ENCODE measurements around the gene GP1BB.
"Not testable (repeated sequence)": the region's sequence is repeated elsewhere in the genome, so short reads cannot be mapped to it uniquely, and the experiment has no call there.

GP1BB gene
- 0 reads per million in 2 experiments for total RNA-seq

DNA sequence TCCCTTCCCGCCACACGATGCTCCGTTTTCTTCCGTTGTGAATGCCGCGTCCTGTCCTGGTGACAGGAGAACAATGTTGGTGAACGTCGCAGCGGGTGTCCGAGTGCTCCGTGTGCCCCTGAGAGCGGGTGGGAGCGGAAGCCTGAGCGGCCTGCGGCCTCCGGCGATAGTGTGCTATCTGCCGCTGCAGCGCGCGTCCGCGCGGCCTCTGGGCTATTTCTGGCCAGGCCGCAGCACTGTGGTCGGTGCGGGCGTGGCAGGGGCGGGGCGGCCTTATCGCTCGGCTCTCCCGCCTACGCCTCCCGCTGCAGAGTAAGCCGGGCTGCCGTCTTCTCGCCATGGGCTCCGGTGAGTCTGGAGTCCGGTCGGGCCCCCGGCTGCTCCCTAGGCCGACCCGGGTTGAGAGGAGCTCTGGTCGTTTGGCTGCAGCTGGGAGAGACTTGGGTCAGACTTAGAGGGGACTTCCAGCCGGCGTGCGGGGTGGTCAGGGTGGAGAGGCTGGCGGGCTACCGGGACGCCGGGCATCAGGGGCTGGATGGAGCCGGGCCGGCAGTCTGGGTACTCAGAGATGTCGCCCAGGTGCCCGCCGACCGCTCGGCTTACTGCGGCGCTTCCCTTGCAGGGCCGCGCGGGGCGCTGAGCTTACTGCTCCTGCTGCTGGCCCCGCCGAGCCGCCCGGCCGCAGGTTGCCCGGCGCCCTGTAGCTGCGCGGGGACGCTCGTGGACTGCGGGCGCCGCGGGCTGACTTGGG is at the start of gene GP1BB:
GP1BB (plus strand) TSS at position 308 of the 751 bp plus-strand sequence; CDS start at position 339, 31 bp downstream.
- DNase-seq (ENCODE audit: low read depth): no peak

DNA sequence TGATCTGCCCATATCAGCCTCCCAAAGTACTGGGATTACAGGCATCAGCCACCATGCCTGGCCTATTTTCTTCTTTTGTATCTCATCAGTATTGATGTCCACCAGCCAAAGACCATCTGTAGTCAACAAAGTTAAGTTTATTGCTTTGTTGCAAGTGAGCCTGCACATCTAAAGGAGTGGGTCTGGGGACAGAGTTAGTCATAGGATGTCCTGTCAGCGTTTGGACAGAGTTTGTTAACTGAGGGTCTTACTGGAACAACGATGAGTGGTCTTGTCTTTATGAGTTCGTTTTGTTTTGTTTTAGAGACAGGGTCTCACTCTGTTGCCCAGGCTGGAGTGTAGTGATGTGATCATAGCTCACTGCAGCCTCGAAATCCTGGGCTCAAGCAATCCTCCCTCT is 49.7 kb upstream of the GP1BB start:
- DNase-seq (ENCODE audit: low read depth): no peak

DNA sequence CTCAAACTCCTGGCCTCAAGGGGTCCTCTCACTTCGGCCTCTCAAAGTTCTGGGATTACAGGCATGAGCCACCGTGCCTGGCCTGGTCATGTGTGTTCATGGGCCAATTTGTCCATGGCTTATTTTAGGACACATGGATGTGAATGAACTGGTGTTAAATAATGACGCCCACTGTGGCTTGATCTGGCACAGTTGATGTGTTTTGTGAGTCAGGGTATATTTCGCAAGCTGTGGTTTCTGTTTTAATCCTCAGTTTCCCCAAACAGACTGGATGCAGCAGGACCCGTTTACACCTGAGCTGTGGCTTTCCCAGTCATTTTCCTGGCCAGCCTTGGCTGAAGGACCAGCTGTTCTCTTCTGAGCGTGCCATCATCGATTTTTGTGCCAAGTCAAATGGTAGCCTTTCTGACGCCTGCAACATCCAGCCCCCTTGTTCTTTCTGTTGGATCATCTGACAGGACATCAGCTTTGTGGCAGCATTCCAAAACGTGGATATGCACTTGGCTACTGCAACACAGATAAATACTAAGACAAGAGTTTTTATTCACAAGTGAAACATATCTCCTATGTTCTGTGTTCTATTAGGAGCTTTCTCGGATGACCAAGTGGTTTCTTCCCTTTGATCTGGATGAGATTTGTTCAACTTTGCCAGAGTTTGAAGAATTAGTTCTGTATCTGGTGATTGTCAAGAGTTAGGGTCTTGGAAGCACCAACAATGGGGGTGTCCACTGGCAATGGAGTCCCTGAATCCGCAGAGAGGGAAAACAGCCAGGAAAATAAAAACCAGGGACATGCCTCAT is 49.0 kb upstream of the GP1BB start:
- DNase-seq (ENCODE audit: low read depth): no peak

DNA sequence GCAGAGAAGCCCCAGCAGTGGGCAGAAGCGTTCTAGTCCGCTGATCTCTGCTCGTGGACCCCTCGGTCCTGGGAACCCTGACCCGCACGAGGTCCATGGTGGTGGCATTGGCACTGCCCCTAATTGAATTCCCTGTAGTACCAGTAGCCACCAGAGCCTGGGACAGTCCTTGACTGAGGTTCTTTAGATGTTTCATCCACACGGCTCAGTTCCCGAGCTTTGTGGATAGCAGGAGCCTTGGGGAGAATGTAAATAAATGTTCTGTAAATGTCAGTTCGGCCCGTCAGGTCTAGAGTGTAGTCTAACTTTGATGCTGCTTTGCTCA is 48.4 kb upstream of the GP1BB start:
- no peak for DNase-seq (ENCODE audit: low read depth)

DNA sequence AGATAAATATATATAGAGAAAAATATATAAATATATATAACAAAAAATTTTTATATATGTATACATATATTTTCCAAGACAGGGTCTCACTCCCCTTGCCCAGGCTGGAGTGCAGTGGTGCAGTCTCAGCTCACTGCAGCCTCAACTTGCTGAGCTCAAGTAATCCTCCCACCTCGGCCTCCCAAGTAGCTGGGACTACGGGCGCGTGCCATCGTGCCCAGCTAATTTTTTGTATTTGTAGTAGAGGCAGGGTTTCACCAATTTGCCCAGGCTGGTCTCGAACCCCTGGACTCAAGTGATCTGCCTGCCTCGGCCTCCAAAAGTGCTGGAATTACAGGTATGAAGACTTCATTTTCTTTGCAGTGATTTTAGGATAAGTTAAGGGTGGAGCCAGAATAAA is 47.9 kb upstream of the GP1BB start:
- DNase-seq (ENCODE audit: low read depth): no peak

DNA sequence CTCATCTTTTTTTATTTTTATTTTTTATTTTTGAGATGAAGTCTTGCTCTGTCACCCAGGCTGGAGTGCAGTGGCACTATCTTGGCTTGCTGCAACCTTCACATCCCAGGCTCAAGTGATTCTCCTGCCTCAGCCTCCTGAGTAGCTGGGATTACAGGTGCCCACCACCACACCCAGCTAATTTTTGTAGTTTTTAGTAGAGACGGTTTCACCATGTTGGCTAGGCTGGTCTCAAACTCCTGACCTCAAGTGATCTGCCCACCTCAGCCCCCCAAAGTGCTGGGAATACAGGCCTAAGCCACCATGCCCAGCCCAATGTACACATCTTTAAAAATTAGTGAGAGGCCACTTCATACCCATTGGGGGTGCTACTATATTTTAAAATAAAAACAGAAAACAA is 46.9 kb upstream of the GP1BB start:
- not testable (repeated sequence) for DNase-seq (ENCODE audit: low read depth)

DNA sequence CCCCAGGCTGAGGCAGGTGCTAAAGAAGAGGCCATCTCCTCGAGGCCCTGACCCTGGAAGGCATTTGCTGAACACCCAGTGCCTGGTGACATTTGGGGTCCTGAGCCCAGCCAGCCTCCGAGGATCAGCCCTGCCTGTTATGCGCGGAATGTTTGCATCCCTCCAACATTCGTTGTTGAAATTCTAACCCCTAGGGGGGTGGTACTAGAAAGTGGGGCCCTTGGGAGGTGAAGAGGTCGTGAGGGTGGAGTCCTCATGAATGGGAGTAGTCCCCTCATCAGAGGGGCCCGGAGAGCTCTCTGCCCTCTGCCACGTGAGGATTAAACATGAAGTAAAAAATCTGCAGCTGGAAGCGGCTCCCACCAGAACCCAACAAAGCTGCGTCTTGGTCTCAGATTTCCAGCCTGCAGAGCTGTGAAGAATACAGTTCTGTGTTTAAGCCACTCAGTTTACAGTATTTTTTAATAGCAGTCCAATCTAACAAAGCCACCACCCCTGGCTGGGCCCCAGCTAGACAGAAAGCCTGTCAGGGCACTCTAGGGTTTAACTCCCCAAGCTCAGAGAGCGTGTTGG is 44.3 kb upstream of the GP1BB start:
- no peak for DNase-seq (ENCODE audit: low read depth)

DNA sequence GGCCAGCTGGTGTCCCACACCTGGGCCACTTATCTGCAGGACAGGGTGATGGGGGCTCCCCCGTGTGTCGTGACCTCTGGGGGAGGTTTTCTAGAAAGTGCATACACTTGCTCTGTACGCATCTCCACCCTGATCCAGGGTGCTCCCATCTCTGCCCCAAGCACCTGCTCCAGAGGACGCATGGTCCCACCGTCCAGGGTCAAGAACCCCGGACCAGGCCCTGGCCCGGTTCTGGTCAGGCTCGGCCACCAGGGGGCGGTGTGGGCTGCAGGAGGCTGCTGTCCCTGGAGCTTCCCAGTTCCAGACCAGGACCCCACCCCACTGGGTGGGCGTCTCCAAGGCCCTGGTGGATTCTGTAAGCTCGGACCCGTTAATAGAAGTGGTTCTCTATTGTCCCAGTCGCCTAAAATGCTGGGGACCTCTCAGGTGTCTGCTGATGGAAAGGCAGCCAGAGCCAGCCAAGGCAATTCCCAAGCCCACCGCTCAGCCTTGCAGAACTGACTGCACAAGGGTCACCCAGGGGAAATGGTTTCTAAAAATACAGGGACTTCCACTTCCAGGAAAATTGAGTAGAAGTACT is 43.7 kb upstream of the GP1BB start:
- peak; percentile 19 for DNase-seq (ENCODE audit: low read depth)

DNA sequence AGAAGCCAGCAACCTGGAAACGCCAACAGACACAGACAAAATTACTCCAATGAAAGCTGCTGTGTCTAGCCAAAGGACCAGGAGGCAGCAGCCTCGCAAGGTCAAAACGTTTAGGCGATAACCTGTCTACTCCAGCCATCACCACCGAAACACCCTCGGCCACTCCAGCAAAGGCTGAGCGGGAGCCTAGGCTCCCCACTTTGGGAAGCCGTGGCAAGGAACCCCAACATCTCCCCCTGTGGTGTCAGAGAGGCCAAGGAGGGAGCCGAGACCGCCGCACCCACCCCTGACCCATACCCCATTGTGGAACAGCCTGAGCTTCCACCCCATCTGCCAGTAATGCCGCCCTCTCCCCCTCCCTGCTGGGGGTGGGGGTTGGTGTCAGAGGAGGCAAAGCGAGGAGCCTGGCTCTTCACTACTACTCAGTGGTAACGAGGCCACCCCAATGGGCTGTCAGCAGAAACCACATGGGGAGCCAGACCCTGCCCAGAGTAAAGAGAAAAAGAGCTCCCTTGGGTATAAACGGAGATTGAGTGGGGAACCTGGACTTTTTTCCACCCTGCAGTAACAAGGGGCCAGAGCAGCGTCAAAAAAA is 43.0 kb upstream of the GP1BB start:
- DNase-seq (ENCODE audit: low read depth): no peak

DNA sequence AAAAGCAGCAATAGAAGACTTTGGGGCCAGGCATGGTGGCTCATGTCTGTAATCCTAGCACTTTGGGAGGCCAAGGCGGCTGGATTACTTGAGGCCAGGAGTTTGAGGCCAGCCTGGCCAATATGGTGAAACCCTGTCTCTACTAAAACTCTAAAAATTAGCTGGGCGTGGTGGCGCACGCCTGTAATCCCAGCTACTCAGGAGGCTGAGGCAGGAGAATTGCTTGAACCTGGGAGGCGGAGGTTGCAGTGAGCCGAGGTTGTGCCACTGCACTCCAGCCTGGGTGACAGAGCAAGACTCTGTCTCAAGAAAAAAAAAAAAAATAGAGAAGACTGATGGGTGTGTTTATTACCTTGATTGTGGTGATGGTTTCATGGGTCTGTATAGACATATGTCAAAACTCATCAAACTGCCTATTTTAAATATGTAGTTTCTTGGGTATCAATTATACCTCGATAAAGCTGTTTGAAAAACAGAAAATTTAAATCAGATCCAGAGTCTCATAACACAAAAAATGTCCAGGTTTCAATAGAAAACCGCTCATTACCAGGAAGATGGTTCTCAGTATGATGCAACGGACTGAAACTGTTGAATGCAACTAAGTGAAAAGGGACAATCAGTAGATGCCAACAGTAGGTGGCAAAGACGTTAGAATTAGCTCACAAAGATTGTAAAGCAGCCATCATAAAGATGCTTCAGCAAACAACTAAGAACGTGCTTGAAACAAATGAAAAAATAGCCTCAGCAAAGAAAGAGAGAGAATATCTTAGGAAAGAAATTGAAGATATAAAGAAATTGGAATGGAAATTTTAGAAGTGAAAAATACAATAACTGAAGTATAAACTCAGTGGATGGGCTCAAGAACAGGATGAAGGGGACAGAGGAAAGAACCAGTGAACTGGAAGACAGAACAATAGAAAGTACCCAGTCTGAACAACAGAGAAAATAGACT is 42.2 kb upstream of the GP1BB start:
- DNase-seq (ENCODE audit: low read depth): no peak

DNA sequence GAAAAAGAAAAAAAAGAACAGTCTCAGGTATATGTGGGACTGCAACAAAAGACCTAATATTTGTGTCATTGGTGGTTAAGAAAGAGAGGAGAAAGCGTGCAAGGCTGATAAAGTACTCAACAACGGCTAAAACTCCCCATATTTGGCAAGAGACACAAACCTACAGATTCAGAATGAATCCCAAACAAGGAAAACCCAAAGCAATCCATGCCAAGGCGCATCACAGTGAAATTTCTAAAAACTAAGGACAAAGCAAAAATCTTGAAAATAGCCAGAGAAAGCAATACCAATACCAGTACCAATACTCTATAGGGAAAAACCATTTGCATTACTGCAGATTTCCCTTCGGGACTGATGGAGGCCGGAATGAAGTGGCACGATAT is 41.5 kb upstream of the GP1BB start:
- no peak for DNase-seq (ENCODE audit: low read depth)

DNA sequence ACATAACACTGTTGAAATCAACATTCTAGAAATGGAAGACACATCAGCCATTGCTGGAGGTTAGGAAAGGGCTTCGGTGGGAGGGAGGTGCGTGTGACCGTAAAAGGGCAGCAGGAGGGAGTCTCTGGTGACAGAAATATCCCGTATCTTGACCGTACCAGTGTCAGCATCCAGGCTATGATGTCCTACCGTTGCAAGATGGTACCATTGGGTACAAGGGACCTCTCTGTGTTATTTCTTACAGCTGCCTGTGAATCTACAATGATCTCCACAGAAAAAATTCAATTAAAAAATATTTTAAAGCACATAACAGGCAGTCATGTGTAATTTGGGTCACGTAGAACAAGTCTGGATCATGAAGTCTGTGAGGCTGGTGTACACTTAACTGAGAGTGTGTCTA is 36.4 kb upstream of the GP1BB start:
- DNase-seq (ENCODE audit: low read depth): no peak

DNA sequence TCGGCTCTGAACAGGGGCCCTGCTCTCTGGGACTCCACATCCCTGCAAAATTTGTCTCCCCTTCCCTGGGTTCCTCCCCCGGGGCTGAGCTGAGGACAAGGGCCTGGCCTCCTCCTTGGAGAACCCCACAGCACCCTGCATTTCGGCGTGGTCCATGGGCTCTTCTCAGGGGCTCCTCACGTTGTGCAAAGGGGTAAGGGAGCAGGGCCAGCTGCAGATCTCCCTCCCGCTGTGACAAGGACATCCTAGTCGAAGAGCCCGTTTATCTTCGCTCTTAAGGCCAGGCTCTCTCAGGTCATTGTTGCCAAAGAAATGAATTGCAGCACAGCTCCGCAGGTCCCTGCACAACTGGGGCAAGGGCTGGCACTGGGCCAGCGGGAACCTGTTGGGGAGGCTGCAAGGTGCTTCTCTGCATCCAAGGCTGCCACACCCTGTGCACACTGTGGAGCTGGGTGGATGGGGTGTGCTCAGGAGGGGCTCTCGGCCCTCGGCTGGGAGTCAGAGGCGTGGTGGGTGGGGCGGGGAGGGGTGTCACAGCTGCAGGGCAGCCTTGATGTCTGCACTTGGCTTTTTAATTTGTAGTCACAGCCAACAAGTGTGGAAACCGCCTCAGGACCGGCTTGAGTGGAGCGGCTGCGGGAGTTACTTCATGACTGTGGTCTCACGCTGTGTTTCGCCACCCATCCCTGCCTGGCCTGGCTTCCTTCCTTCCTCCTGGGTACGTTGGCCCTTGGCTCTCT is 35.6 kb upstream of the GP1BB start:
- DNase-seq (ENCODE audit: low read depth): no peak

DNA sequence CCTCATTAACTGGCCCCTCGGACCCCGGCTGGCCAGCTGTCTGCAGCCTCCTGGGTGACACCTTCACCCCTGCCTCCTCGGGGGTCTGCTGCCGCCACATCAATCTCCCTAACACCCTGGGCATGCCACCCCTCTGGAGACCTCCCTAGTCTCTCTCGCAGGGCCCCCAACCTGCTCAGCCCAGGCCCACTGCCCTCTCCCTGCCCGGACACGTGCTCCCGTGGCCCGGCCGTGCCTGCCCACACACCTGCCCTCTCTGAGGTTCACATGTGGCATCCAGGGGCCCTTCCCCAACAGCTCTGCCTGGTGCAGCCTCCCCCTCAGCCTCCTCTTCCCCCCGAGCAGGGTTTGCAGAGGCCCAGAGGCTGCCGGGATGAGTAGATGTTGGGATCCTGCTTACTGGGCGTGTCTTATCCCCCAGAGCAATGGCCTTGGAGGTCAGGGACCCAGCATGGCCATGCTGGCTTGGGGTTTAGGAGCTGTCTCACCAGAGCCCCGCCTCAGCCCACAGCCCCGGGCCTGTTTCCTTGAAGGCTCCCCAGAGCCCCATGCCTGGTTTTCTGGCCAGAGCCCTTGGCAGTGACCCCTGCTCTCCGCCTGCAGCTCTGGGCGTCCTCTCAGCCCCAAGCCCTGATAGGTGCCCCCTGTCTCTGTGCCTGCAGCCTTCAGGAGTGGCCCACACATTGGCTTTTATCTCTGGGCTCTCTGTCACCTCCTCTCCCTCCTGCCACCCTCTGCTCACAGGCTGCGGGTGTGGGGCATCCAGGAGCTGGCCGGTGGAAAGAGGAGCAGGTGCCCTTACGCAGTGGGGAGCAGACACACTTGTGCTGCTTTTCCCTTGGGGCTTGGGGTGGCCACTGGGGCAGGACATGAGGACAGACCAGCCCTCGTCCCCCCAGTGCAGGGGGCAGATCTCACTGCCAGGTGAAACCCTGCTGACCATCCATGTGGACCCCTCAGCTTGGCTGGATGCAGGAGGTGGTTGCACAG is 34.7 kb upstream of the GP1BB start:
- no peak for DNase-seq (ENCODE audit: low read depth)

DNA sequence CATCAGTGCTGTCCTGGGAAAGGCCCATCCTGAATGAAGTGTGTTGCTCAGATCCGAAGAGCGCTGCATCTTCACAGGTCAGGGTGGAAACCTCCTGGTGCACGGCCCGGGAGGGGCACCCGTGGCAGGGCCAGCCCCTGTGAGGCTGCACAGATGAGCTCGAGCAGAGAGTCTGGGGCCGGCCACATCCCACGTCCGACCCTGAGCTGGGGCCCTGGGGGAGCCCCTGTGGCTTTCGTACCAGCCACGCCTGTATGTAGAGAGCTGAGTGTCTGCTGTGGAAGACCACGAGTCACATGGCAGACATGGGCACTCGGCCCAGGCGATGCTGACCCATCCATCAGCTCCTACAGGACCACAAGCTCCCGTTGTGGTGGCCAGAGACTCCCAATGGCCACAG is 33.9 kb upstream of the GP1BB start:
- no peak for DNase-seq (ENCODE audit: low read depth)

DNA sequence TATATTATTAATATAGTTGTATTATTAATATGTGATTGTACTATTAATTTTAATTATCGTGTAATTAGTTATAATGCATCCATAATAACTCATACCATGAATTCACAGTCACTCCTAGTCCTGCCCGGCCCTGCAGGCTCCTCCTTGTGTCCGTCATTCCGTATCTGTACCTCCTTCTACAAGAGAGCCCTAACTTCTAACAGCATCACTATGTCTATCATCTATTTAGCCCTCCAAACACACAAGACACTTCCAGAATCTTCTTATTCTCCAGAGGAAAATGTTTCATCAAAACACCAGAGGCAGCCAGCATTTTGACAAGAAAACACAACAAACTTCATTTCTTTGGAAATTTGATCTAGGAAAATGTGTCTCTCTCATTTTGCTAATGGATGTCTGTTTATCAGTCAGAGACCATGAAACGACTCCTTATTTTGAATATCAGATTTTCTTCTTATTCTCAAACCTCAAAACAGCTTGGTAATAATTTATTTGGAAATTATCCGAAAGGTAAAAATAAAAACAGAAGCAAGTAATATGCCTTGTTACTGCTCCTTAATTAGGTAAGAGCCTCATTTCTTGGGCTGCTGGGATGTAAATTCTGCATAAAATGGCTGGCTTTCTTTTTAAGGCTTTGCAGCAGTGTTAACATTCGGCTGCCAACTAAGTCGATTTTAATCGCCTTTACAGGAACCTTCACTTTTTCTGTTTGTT is 32.2 kb upstream of the GP1BB start:
- no peak for DNase-seq (ENCODE audit: low read depth)

DNA sequence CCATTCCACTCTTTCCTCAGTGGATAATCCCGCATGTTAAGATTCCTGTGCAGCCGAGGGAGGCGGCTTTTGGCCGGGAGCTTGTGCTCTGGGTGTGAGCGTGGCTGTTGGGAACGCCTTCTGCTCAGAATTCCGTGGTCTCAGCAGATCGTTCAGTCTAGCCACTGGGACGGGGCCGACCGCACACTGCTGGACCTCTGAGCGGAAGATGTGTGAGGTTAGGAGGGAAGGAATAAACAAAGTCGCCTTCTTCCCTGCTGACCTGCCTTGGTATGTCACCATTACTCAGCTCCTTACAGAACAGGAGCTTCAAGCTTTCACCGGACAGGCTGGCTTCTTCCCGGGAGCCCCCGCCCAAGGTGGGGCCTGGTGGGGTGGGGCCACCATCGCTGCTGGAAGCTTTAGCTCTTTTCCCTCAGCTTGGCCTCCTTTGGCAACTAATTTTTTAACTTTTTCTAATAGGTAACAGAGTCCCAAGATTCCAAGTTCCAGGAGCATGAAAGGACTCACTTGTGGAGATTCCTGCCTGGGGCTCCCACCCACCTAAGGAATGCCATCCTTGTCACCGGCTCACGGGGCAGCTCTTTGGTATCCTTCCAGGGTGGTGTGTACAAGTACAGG is 31.5 kb upstream of the GP1BB start:
- DNase-seq (ENCODE audit: low read depth): no peak

DNA sequence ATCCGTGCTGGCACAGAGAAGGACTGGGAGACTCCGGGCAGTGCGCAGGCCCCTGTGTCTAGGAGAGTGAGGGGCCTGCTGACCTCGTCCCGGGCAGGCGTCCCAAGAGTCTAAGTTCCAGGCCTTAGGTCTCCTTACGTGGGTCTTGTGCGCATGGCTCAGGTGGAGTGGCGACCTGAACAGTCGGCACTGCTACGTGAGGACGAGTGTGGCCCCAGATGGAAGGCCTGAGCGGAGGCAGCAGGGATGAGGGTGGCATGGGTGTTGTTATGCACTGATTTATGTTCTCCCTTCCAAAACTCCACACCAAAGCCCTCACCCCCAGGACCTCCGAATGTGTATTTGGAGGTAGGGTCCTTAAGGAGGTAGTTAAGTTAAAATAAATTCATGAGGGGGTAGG is 29.8 kb upstream of the GP1BB start:
- DNase-seq (ENCODE audit: low read depth): no peak
